ENCODE measurements around the gene GYS1.
"Not testable (repeated sequence)": the region's sequence is repeated elsewhere in the genome, so short reads cannot be mapped to it uniquely, and the experiment has no call there.

Gene GYS1

GRCh38 chr19:48993175-48994034 is at the start of gene GYS1, which contains the start of gene RUVBL2:
Gene GYS1, minus strand, starts transcription at chr19:48993309. Its CDS starts 197 bp downstream, at chr19:48993112.
Gene RUVBL2, plus strand, starts transcription at chr19:48993887. Its CDS starts 25 bp downstream, at chr19:48993912.
- H3K4me3 ChIP-seq: peak within 1 kb of the TSS; percentile 64 to 88 (median 78)

DNA sequence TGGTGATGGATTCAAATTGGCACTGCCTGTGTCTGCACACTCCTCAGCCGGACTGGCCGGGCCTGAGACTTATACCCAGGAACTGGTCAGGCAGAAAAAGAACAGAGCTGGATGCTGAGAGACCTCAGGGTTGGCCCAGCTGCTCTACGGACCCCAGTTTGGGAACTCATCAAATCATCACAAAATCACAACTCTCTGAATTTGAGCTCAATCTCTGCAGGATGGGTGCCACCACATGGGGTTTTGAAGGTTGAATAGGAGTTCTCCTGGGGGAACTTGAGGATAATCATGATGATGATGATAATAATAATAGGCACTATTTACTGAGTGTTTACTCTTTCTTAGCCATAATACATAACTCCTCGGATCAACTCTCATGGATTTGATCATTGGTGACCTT is 49.6 kb upstream of the GYS1 start:
- not testable (repeated sequence) for H3K27ac ChIP-seq

More at GRCh38 chr19:48993175-48994034, at the start of gene GYS1, which contains the start of gene RUVBL2:
- peak within 1 kb of the TSS; percentile 34 to 98 (median 89) for H3K27ac ChIP-seq

DNA sequence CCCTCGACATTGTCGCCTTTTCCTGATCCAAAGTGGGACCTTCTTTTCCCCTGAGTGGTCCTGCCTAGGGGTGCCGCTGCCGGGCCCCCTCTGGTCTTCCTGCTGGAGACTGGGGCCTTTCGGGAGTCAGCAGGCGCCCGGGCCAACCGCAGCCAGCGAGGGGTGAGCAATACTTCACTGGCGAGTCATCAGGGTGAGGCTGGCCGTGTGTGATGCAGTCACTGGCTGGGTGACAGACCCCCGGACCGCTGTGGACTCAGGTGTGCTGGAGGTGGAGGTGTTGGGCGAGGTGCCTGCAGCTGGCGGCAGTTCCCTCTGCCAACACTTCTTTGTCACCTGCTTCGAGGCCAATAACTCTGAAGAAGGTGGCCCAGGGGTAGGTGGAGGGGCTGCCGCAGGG is 49.1 kb upstream of the GYS1 start:
- H3K27ac ChIP-seq: no peak overlapping the region
- H3K4me3 ChIP-seq: no peak overlapping the region

More for the DNA sequence above, 49.6 kb upstream of the GYS1 start:
- not testable (repeated sequence) for H3K4me3 ChIP-seq

- not testable (repeated sequence) for H3K4me3 ChIP-seq, H3K27ac ChIP-seq
These were observed 46.6 kb upstream of the GYS1 start for GRCh38 chr19:49039736-49040135.

DNA sequence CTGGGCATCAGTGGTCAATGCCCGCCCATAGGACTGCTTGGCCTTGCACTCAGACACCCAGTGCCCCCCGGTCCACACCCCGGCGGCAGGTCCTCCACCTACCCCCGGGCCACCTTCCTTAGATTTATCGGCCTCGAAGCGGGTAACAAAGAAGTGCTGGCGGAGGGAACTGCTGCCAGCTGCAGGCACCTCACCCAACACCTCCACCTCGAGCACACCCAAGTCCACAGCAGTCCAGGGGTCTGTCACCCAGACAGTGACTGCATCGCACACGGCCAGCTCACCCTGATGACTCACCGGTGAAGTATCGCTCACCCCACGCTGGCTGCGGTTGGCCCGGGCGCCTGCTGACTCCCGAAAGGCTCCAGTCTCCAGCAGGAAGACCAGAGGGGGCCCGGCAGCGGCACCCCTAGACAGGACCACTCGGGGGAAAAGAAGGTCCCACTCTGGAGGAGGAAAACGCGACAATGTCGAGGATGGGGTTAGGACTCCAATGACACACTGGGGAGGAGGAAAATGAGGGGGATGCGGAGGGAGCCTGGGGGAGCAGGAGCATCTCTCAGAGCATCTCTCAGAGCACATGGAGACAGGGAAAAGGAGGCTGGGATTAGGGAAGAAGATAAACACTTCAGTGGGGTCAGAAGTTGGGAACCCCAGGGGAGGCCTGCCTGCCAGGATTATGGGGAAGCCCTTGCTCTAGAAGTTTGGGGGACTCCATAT is 45.6 kb upstream of the GYS1 start:
- H3K27ac ChIP-seq, H3K4me3 ChIP-seq: not testable (repeated sequence)

GRCh38 chr19:49038111-49038510 is 45.0 kb upstream of the GYS1 start:
- not testable (repeated sequence) for H3K4me3 ChIP-seq, H3K27ac ChIP-seq

DNA sequence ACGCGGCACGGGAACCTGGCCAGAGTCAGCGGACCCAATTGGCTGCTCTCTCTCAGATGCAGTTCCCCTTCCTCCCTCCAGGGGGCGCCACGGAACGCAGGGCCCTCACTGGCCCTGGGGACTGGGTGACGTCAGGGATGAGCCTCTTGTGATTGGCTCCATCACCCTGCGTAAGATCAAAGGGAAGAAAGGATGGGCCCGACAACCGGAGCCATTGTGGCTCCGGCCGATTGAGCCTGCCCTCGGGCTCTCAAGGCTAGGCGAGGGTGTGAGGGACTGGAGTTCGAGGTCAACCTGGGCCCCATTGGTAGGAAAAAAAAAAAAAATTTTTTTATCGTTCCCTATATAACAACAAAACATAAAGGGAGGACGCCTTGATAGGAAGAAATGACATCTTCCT is 43.7 kb upstream of the GYS1 start, which contains the start of gene CGB1:
Gene CGB1 (minus strand): TSS at position 81 of the 400 bp plus-strand sequence. CDS start 184 bp downstream, outside the sequence.
- H3K4me3 ChIP-seq, H3K27ac ChIP-seq: not testable (repeated sequence)

DNA sequence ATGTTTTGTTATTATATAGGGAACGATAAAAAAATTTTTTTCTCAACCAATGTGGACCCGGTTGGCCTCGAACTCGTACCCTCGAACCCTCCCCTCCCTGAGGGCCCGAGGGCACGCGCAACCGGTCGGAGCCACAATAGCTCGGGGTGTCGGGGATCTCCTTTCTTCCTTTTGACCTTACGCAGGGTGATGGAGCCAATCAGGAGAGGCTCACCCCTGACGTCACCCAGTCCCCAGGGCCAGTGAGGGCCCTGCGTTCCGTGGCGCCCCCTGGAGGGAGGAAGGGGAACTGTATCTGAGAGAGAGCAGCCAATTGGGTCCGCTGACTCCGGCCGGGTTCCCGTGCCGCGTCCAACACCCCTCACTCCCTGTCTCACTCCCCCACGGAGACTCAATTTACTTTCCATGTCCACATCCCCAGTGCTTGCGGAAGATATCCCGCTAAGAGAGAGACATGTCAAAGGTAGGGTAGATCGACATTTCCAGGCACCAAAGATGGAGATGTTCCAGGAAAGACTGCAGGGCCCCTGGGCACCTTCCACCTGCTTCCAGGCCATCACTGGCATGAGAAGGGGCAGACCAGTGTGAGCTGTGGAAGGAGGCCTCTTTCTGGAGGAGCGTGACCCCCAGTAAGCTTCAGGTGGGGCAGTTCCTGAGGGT is 38.7 kb upstream of the GYS1 start, which contains the start of gene CGB2:
Gene CGB2 (plus strand): TSS at position 249 of the 660 bp plus-strand sequence. CDS start 206 bp downstream, at position 455.
- not testable (repeated sequence) for H3K4me3 ChIP-seq, H3K27ac ChIP-seq

DNA sequence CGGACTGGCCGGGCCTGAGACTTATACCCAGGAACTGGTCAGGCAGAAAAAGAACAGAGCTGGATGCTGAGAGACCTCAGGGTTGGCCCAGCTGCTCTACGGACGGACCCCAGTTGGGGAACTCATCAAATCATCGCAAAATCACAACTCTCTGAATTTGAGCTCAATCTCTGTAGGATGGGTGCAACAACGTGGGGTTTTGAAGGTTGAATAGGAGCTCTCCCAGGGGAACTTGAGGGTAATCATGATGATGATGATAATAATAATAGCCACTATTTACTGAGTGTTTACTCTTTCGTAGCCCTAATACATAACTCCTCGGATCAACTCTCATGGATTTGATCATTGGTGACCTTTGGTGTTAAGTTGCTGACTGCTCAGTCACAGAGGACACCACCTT is 37.2 kb upstream of the GYS1 start:
- not testable (repeated sequence) for H3K4me3 ChIP-seq

GRCh38 chr19:49029749-49030148 is 36.6 kb upstream of the GYS1 start:
- not testable (repeated sequence) for H3K4me3 ChIP-seq, H3K27ac ChIP-seq

More for the DNA sequence above, 37.2 kb upstream of the GYS1 start:
- not testable (repeated sequence) for H3K27ac ChIP-seq

GRCh38 chr19:49028686-49029085 is 35.6 kb upstream of the GYS1 start:
- not testable (repeated sequence) for H3K4me3 ChIP-seq, H3K27ac ChIP-seq

GRCh38 chr19:49025599-49025998 is 32.5 kb upstream of the GYS1 start:
- H3K4me3 ChIP-seq: not testable (repeated sequence)

GRCh38 chr19:49025088-49025487 is 32.0 kb upstream of the GYS1 start:
- not testable (repeated sequence) for H3K4me3 ChIP-seq, H3K27ac ChIP-seq

More at GRCh38 chr19:49025599-49025998, 32.5 kb upstream of the GYS1 start:
- H3K27ac ChIP-seq: not testable (repeated sequence)

- H3K27ac ChIP-seq, H3K4me3 ChIP-seq: not testable (repeated sequence)
These were observed 31.1 kb upstream of the GYS1 start, which contains the start of gene CGB3 for GRCh38 chr19:49024233-49024632. Gene CGB3, minus strand, starts transcription at chr19:49024333. Its CDS starts 362 bp downstream, at chr19:49023971.

GRCh38 chr19:49022116-49022515 is 29.0 kb upstream of the GYS1 start:
- H3K27ac ChIP-seq: no peak overlapping the region
- H3K4me3 ChIP-seq: no peak overlapping the region

GRCh38 chr19:49020931-49021895 is 28.1 kb upstream of the GYS1 start:
- Histone ChIP-seq H3K4me3 (no peak overlapping the region), H3K27ac (no peak overlapping the region)

DNA sequence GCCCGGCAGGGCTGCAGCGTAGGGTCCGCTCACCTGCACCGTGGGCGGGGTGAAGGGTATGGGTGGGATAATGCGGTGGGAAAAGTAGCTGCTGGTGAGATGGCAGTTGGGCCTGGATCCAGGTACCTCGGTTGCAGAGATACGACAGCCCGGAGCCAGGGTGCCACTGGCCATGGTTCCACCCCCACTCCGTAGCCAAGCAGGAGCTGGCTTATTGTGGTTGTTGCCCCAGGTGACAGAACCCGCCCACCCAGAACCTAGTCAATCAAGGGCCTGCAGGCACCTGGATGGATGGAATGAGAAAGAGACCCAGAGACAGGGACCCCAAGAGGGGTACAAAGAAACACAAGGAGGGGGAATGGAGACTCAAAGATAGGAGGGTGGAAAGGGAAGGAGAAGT is 27.2 kb upstream of the GYS1 start:
- no peak overlapping the region for H3K4me3 ChIP-seq
- H3K27ac ChIP-seq: no peak overlapping the region

DNA sequence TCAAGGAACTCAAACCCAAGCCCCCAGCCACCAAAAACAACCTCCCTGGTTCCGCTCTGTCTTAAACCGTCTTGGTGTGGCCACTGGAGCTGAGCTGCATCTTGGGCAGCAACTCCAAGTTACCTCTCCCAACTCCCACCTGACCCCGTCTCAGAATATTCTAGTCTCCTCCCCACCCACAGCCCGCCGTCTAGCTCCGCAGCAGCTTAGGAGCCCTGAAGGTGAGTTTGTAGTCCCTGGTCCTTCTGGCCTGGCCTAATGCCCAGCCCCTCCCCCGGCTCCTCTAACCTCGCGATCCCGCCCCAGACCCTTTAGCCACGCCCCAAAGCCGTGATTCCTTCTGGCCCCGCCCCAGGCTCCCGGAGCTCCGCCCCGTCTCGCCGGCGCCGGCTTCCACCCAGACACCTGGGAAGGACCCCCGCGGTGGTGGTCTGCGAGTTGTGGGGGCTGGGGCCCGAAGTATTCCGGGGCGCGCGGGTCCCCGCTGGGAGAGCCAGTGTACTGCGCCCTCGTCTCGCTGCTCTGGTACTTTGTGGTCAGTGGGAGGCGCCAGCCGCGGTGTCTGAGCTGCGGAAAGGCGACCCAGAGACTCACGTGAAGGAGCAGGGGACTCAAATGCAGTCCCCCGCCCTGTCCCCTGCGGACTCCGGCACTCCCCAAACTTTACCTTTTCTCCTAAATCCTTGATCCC is 26.3 kb upstream of the GYS1 start:
- peak overlapping the region; percentile 19 to 48 (median 37) for H3K4me3 ChIP-seq

More for the DNA sequence above, 26.3 kb upstream of the GYS1 start:
- H3K27ac ChIP-seq: peak overlapping the region in 2 of 21 experiments; percentile 29
